Esophagus (tissue), 2 donors: ENCODE data around the gene YPEL3. TPM values are rescaled to one million over a fixed set of nuclear protein-coding genes. Genes with fewer than 3 reads are reported as not detected.
A peak's percentile ranks its signal among the peaks of the same experiment; 100 is the strongest.

Experiments
- H3K27ac ChIP-seq, 2 donors: one replicate each; pipeline ENCODE4 v1.5.1; 2013; ENCODE audit warnings: low read depth in 2 of 2, mild to moderate bottlenecking in 2 of 2, inconsistent platforms in 1 of 2, low read length in 1 of 2, moderate library complexity in 1 of 2
- H3K27me3 ChIP-seq, 2 donors: one replicate each; pipeline ENCODE4 v1.6.1; 2013; ENCODE audit warnings: low read length in 2 of 2, control low read depth in 1 of 2, mild to moderate bottlenecking in 1 of 2; ENCODE audit not compliant: insufficient read depth in 2 of 2, control insufficient read depth in 1 of 2
- H3K36me3 ChIP-seq, 2 donors: one replicate each; pipeline ENCODE4 v1.6.1; 2013; ENCODE audit warnings: low read length in 1 of 2; ENCODE audit not compliant: control insufficient read depth in 2 of 2, insufficient read depth in 2 of 2
- H3K4me1 ChIP-seq, 2 donors: one replicate each; pipeline ENCODE4 v1.6.1; 2013; ENCODE audit warnings: low read length in 1 of 2; ENCODE audit not compliant: control insufficient read depth in 2 of 2, insufficient read depth in 2 of 2
- H3K4me3 ChIP-seq, 2 donors: one replicate each; pipeline ENCODE4 v1.5.1; 2013; ENCODE audit warnings: low read length in 2 of 2, mild to moderate bottlenecking in 2 of 2, low read depth in 1 of 2, moderate library complexity in 1 of 2
- H3K9me3 ChIP-seq, 2 donors: one replicate each; pipeline ENCODE4 v1.6.1; 2013; ENCODE audit warnings: mild to moderate bottlenecking in 2 of 2, low read depth in 1 of 2, low read length in 1 of 2, moderate library complexity in 1 of 2; ENCODE audit not compliant: control insufficient read depth in 2 of 2, insufficient read depth in 1 of 2
- WGBS, 2 donors: extraction: QIAGEN DNeasy Blood & Tissue Kit; methylation state at CpG; one replicate each; pipeline ENCODE4 v1.1.7; 2013; 5-methylcytosine and 5-hydroxymethylcytosine counted together
- polyA plus RNA-seq, 2 donors: library from polyadenylated mRNA; stranded (reverse); fragments of 200-250 nt; gene quantifications; one replicate each; pipeline ENCODE4 v1.2.3, GENCODE V29; 2013
- donor health status: healthy with polysubstance abuse.
- donor health status: Bipolar disorder and iron deficiency.

The YPEL3 gene
- polyA plus RNA-seq, 2 donors: 73.6 to 183 TPM

GRCh38 chr16:30076276-30076791 lies 19.7 kb downstream of the YPEL3 start:
- peak overlapping the region; percentile 77 to 87 for H3K4me3 ChIP-seq
- H3K36me3 ChIP-seq: peaks cover 16 to 34% of the 10 kb centered on the region in 2 donors
- no peaks in the 10 kb centered on the region for H3K9me3 ChIP-seq
- H3K4me1 ChIP-seq: peaks cover 3 to 8% of the 10 kb centered on the region in 2 donors
- no peaks in the 10 kb centered on the region for H3K27me3 ChIP-seq
- peak overlapping the region; percentile 96 for H3K27ac ChIP-seq
- WGBS, 2 donors: 1 to 3% methylated on average over 33 of the region's 33 CpGs

DNA sequence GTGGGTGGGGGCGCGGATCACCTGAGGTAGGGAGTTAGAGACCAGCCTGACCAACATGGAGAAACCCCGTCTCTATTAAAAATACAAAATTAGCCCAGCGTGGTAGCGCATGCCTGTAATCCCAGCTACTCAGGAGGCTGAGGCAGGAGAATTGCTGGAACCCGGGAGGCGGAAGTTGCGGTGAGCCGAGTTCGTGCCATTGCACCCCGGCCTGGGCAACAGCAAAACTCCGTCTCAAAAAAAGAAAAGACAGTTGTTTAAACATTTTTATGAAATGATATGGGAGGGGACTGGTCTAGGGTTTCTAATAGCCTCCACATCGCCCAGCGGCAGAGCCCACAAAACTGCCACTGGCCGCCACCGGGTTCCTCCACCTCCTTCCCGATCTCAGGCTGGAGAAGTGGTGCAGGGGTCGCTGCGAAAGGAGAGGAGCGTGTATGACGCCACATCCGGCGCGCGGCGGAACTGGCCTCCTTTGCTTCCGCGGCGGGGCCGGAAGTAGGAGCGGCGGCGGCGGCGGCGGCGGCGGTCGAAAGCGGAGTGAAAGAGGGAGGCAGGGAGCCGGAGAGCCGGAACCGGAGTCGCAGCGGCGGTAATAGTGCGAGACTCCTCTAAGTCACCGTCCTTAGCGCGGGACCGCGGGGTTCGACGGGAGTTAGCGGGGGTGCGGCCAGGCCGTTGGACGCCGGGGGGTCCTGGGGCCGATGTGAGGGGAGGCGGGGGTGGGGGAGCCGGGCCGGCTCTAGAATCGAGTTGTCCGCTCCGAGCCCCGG lies 20.3 kb downstream of the YPEL3 start, which contains the start of gene PPP4C:
PPP4C (plus strand) TSS at position 492 of the 773 bp plus-strand sequence. CDS start 384 bp downstream, outside the sequence.
- H3K36me3 ChIP-seq: peaks cover 10 to 32% of the 10 kb centered on the region in 2 donors
- no peaks in the 10 kb centered on the region for H3K27me3 ChIP-seq
- H3K27ac ChIP-seq: peak within 1 kb of the TSS; percentile 96
- WGBS, 2 donors: 1 to 2% methylated on average over 56 to 67 of the region's 67 CpGs
- peak within 1 kb of the TSS; percentile 77 to 87 for H3K4me3 ChIP-seq
- H3K9me3 ChIP-seq: no peaks in the 10 kb centered on the region
- peaks cover 3 to 8% of the 10 kb centered on the region in 2 donors for H3K4me1 ChIP-seq

DNA sequence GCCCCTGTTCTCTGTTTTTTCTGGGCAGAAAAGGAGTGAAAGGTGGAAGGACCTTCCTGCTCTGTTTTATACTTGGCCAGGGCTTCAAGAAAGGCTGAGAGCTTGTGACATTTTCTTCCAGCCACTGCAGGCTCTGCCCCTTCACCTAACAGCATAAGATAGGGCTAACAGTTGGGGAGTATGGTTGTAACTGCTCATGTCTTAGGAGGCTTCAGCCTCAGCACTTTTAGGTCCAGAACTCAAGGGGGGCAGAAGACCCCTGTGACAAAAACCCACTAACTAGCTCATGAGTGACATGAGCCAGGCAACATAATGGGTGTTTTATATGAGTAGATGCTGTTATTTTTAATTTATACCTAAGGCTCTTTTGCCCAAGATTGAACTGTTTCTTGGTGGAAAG lies 25.5 kb downstream of the YPEL3 start:
- Histone ChIP-seq H3K27ac (peak overlapping the region; percentile 19 to 64), H3K27me3 (no peaks in the 10 kb centered on the region), H3K4me3 (no peak overlapping the region), H3K36me3 (peaks cover 31 to 49% of the 10 kb centered on the region in 2 donors), H3K4me1 (peaks cover 2 to 19% of the 10 kb centered on the region in 2 donors), H3K9me3 (no peaks in the 10 kb centered on the region)

DNA sequence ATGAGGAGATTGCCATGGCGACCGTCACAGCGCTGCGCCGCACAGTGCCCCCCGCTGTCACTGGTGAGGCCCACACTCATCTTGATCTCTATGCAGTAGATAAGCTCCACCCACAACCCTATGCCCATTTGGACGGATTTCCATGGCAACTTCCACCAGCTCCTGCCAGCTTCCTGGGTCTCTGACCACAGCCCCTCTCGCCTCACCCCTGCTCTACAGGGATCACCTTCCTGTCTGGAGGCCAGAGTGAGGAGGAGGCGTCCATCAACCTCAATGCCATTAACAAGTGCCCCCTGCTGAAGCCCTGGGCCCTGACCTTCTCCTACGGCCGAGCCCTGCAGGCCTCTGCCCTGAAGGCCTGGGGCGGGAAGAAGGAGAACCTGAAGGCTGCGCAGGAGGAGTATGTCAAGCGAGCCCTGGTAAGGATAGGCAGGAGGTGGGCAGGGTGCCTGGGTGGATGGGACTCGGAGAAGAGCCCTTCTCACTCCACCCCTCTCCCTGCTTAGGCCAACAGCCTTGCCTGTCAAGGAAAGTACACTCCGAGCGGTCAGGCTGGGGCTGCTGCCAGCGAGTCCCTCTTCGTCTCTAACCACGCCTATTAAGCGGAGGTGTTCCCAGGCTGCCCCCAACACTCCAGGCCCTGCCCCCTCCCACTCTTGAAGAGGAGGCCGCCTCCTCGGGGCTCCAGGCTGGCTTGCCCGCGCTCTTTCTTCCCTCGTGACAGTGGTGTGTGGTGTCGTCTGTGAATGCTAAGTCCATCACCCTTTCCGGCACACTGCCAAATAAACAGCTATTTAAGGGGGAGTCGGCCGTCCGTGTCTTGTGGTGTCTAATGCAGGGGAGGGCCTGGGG lies 26.2 kb downstream of the YPEL3 start:
- H3K4me3 ChIP-seq: peak overlapping the region in 1 of 2 donors; percentile 11
- peaks cover 2 to 19% of the 10 kb centered on the region in 2 donors for H3K4me1 ChIP-seq
- H3K27ac ChIP-seq: peak overlapping the region; percentile 35 to 64
- peaks cover 31 to 49% of the 10 kb centered on the region in 2 donors for H3K36me3 ChIP-seq
- WGBS, 2 donors: 67 to 69% methylated on average over 31 of the region's 31 CpGs
- no peaks in the 10 kb centered on the region for H3K27me3 ChIP-seq
- H3K9me3 ChIP-seq: no peaks in the 10 kb centered on the region

DNA sequence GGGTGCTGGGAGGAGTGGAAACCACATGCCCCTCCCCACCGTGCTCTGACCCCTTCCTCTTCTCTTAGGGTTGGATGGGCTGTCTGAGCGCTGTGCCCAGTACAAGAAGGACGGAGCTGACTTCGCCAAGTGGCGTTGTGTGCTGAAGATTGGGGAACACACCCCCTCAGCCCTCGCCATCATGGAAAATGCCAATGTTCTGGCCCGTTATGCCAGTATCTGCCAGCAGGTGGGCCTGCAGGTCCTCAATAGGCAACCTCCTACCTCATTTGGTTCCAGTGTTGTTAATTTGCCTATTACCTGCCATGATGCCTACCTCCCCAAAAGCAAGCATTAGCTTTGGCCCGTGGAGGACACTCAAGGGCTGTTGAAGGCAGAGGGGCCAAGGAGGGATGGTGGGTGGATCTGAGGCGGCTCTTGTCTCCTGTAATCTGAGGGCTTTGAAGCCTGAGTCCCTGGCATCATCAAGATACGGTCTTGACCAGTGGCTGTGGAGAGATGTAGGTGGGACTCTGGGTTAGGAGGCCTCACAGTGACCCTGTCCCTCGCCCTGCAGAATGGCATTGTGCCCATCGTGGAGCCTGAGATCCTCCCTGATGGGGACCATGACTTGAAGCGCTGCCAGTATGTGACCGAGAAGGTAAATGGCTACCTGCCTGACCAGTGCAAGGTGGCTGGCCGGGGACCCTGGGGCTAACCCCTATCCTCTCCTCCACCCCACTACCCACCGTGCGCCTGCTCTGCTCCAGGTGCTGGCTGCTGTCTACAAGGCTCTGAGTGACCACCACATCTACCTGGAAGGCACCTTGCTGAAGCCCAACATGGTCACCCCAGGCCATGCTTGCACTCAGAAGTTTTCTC lies 27.0 kb downstream of the YPEL3 start:
- Histone ChIP-seq H3K27ac (peak overlapping the region in 1 of 2 donors; percentile 70), H3K36me3 (peaks cover 31 to 49% of the 10 kb centered on the region in 2 donors), H3K9me3 (no peaks in the 10 kb centered on the region), H3K4me3 (peak overlapping the region in 1 of 2 donors; percentile 13), H3K4me1 (peaks cover 2 to 20% of the 10 kb centered on the region in 2 donors), H3K27me3 (no peaks in the 10 kb centered on the region)
- 75 to 79% methylated on average over 17 of the region's 17 CpGs for WGBS, 2 donors

GRCh38 chr16:30068333-30068732 lies 27.7 kb downstream of the YPEL3 start:
- H3K36me3 ChIP-seq: peaks cover 31 to 49% of the 10 kb centered on the region in 2 donors
- H3K4me1 ChIP-seq: peaks cover 7 to 27% of the 10 kb centered on the region in 2 donors

DNA sequence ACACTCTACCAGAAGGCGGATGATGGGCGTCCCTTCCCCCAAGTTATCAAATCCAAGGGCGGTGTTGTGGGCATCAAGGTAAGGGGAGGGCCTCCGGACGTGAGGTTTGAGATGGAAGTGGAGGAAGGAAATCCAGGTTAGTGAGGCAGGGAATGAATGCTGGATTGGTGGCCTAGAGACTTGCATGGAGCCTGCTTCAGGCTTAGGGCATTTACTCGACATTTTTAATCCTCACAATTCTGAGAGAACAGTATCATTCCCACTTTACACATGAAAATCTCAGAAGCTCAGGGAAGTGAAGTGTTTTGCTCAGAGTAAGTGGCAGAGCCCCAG lies 28.5 kb downstream of the YPEL3 start:
- Histone ChIP-seq H3K9me3 (no peaks in the 10 kb centered on the region), H3K27me3 (no peaks in the 10 kb centered on the region), H3K4me1 (peaks cover 7 to 27% of the 10 kb centered on the region in 2 donors), H3K36me3 (peaks cover 31 to 47% of the 10 kb centered on the region in 2 donors), H3K27ac (peak overlapping the region; percentile 7 to 98), H3K4me3 (peak overlapping the region; percentile 92 to 100)
- WGBS, 2 donors: 42 to 55% methylated on average over 6 of the region's 6 CpGs

More at GRCh38 chr16:30068333-30068732, 27.7 kb downstream of the YPEL3 start:
- H3K27me3 ChIP-seq: no peaks in the 10 kb centered on the region
- WGBS, 2 donors: 79 to 81% methylated on average over 9 of the region's 9 CpGs
- H3K9me3 ChIP-seq: no peaks in the 10 kb centered on the region
- peak overlapping the region in 1 of 2 donors; percentile 13 for H3K4me3 ChIP-seq
- peak overlapping the region in 1 of 2 donors; percentile 70 for H3K27ac ChIP-seq

DNA sequence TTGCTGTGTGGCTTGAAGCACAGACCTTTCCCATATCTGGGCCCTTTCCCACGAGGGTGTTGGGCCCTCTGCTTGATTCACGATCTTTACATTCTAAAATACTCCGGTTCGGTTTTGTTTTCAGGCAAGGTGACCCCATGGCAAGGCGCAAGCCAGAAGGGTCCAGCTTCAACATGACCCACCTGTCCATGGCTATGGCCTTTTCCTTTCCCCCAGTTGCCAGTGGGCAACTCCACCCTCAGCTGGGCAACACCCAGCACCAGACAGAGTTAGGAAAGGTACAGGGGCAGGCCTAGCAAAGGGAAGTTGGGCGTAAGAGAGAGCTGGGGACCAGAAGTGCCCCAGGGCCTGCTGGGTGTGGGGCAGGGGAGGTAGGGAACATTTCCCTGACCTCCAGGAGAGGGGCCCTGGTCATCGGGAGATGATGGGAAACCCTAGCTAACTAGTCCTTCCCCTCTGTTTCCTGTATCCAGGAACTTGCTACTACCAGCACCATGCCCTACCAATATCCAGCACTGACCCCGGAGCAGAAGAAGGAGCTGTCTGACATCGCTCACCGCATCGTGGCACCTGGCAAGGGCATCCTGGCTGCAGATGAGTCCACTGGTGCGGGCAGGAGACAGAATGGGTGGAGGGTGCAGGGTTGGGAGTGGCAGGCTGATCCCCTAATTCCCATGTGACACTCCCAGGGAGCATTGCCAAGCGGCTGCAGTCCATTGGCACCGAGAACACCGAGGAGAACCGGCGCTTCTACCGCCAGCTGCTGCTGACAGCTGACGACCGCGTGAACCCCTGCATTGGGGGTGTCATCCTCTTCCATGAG lies 29.0 kb downstream of the YPEL3 start:
- H3K9me3 ChIP-seq: no peaks in the 10 kb centered on the region
- peaks cover 7 to 27% of the 10 kb centered on the region in 2 donors for H3K4me1 ChIP-seq
- peak overlapping the region; percentile 97 to 98 for H3K27ac ChIP-seq
- peak overlapping the region; percentile 92 to 100 for H3K4me3 ChIP-seq
- H3K27me3 ChIP-seq: no peaks in the 10 kb centered on the region
- WGBS, 2 donors: 23 to 32% methylated on average over 21 of the region's 21 CpGs
- peaks cover 31 to 46% of the 10 kb centered on the region in 2 donors for H3K36me3 ChIP-seq
